ENCODE data around the gene TRIM62.
A peak's percentile ranks its signal among the peaks of the same experiment; 100 is the strongest.

The TRIM62 gene

GRCh38 chr1:33098371-33098770, 83.5 kb downstream of the TRIM62 start:
- H3K36me3 Mint-ChIP-seq, result peaks cover 27% of the 10 kb centered on the region
- peak overlapping the region; percentile 68 for H3K4me3 Mint-ChIP-seq
- DNase-seq, result no peak
- no peaks in the 10 kb centered on the region for H3K9me3 Mint-ChIP-seq
- peak overlapping the region; percentile 99 for H3K27ac Mint-ChIP-seq
- H3K4me1 Mint-ChIP-seq, result peaks cover 77% of the 10 kb centered on the region
- H3K27me3 Mint-ChIP-seq, result no peaks in the 10 kb centered on the region
- CTCF ChIA-PET, result interaction anchor here (3.6 kb wide), 1 partner anchor 10 kb away, joined by 27 read pairs; no protein-coding TSS in a partner anchor

GRCh38 chr1:33097762-33098161, 84.1 kb downstream of the TRIM62 start:
- H3K36me3 Mint-ChIP-seq, result peaks cover 21% of the 10 kb centered on the region
- DNase-seq, result no peak
- no peaks in the 10 kb centered on the region for H3K9me3 Mint-ChIP-seq
- peak overlapping the region; percentile 99 for H3K27ac Mint-ChIP-seq
- CTCF ChIA-PET, result interaction anchor here (3.6 kb wide), 1 partner anchor 9 kb away, joined by 27 read pairs; no protein-coding TSS in a partner anchor
- H3K4me3 Mint-ChIP-seq, result no peak overlapping the region
- H3K27me3 Mint-ChIP-seq, result peaks cover 4% of the 10 kb centered on the region
- peaks cover 74% of the 10 kb centered on the region for H3K4me1 Mint-ChIP-seq

GRCh38 chr1:33097137-33097611, 84.7 kb downstream of the TRIM62 start:
- Mint-ChIP-seq H3K27ac (peak overlapping the region; percentile 99), H3K4me3 (no peak overlapping the region), H3K9me3 (no peaks in the 10 kb centered on the region), H3K27me3 (peaks cover 5% of the 10 kb centered on the region), H3K4me1 (peaks cover 74% of the 10 kb centered on the region), H3K36me3 (peaks cover 15% of the 10 kb centered on the region)
- no peak for DNase-seq
- CTCF ChIA-PET, result interaction anchor here (1.0 to 2.2 kb wide), 4 partner anchors 30 to 103 kb away, joined by 3 to 15 read pairs (median 3); no protein-coding TSS in a partner anchor

- no peak for DNase-seq
- Mint-ChIP-seq H3K27ac (peak overlapping the region; percentile 53), H3K4me1 (peaks cover 77% of the 10 kb centered on the region), H3K27me3 (peaks cover 5% of the 10 kb centered on the region), H3K9me3 (no peaks in the 10 kb centered on the region), H3K4me3 (no peak overlapping the region), H3K36me3 (peaks cover 12% of the 10 kb centered on the region)
- CTCF ChIA-PET, result interaction anchor here (1.0 to 2.2 kb wide), 7 partner anchors 8 to 103 kb away, joined by 3 to 15 read pairs (median 3); no protein-coding TSS in a partner anchor
Observed at GRCh38 chr1:33096363-33097005, 85.4 kb downstream of the TRIM62 start.

Data from activated naive CD4-positive, alpha-beta T cell treated with anti-CD3 and anti-CD28 coated beads, Interleukin-2, amount 10 ng/mL, durations not matched to agents 7 days and 5 days (primary cell).